A673 (cell line): ENCODE results near the gene STAG1.

Source experiments
- CTCF ChIP-seq: fragments of 300-800, 200-600 bp; sonication (generic); conservative IDR thresholded peaks from 2 replicates; pipeline ENCODE4 v1.5.1; 2017; ENCODE audit warnings: low read depth, mild to moderate bottlenecking, antibody characterized with exemption, low read length, moderate library complexity, mixed read lengths
- EZH2 ChIP-seq: fragments of 200-600 bp; sonication (generic); IDR thresholded peaks from 2 replicates; pipeline ENCODE4 v1.6.1; 2017; ENCODE audit warnings: borderline replicate concordance, low read depth, mild to moderate bottlenecking, mixed read lengths, antibody characterized with exemption, low read length; ENCODE audit not compliant: poor library complexity, severe bottlenecking

GRCh38 chr3:136685882-136686281 lies 66.3 kb downstream of the STAG1 start:
- TF ChIP-seq CTCF (no peak), EZH2 (no peak)
